Naive B cell (primary cell): ENCODE results near the gene GFPT1. TPM values are rescaled to one million over a fixed set of nuclear protein-coding genes. Genes with fewer than 3 reads are reported as not detected.
A peak's percentile ranks its signal among the peaks of the same experiment; 100 is the strongest.

Experiments used
- ATAC-seq, 2 donors: fragments of 150-1000 bp; cut with Tn5 transposase; 2 replicates each; pipeline ENCODE4 v1.10.0; 2021; ENCODE audit warnings: low read depth in 2 of 2, mild to moderate bottlenecking in 2 of 2, moderate library complexity in 2 of 2
- DNase-seq: peaks from one replicate; pipeline ENCODE4 v3.0.0; 2022
- H3K27ac Mint-ChIP-seq, 6 donors: one replicate each; pipeline ENCODE4 v1.8.0; 2020 to 2022; ENCODE audit warnings: mild to moderate bottlenecking in 6 of 6, mixed read lengths in 6 of 6, moderate library complexity in 5 of 6, inconsistent platforms in 2 of 6
- H3K27me3 Mint-ChIP-seq, 3 donors: one replicate each; pipeline ENCODE4 v1.8.0; 2021 to 2022; ENCODE audit warnings: mixed read lengths in 3 of 3, mild to moderate bottlenecking in 1 of 3
- H3K36me3 Mint-ChIP-seq, 2 donors: one replicate each; pipeline ENCODE4 v1.8.0; 2020 to 2022; ENCODE audit warnings: mixed read lengths in 2 of 2, inconsistent platforms in 1 of 2, mild to moderate bottlenecking in 1 of 2
- H3K4me1 Mint-ChIP-seq, 3 donors: one replicate each; pipeline ENCODE4 v1.8.0; 2020 to 2022; ENCODE audit warnings: mixed read lengths in 3 of 3, inconsistent platforms in 1 of 3, mild to moderate bottlenecking in 1 of 3, moderate library complexity in 1 of 3
- H3K4me3 Mint-ChIP-seq, 8 donors: one replicate each; pipeline ENCODE4 v1.8.0; 2020 to 2022; ENCODE audit warnings: mild to moderate bottlenecking in 8 of 8, mixed read lengths in 8 of 8, moderate library complexity in 8 of 8, inconsistent platforms in 2 of 8
- H3K9me3 Mint-ChIP-seq, 7 donors: one replicate each; pipeline ENCODE4 v1.8.0; 2020 to 2022; ENCODE audit warnings: mixed read lengths in 7 of 7, mild to moderate bottlenecking in 5 of 7, inconsistent platforms in 2 of 7, moderate library complexity in 1 of 7
- polyA plus RNA-seq, 6 donors: library from polyadenylated mRNA; unstranded; fragments of 300-500 nt; fragmentation: Illumina TruSeq; gene quantifications; one replicate each; pipeline ENCODE4 v1.2.3, GENCODE V29; 2021; ENCODE audit warnings: low read depth in 6 of 6

Gene GFPT1
- polyA plus RNA-seq, 6 donors from 2014 or later = 3.1 to 8.8 (median 6.0) TPM

- H3K4me3 Mint-ChIP-seq = peak overlapping the region; percentile 79 to 91 (median 81)
- DNase-seq (no peak), ATAC-seq (no peak)
- peak overlapping the region in 3 of 6 donors; percentile 37 to 47 (median 43) for H3K27ac Mint-ChIP-seq
- H3K36me3 Mint-ChIP-seq = peaks cover 0 to 9% of the 10 kb centered on the region in 2 donors
- H3K4me1 Mint-ChIP-seq = peaks cover 14 to 32% (median 28%) of the 10 kb centered on the region in 3 donors
- peaks cover 9 to 28% (median 18%) of the 10 kb centered on the region in 3 donors for H3K27me3 Mint-ChIP-seq
- H3K9me3 Mint-ChIP-seq = peaks cover 3 to 13% (median 5%) of the 10 kb centered on the region in 7 donors
Measured at GRCh38 chr2:69307579-69308064, 79.4 kb downstream of the GFPT1 start.

- Mint-ChIP-seq H3K27me3 (peaks cover 14 to 32% (median 24%) of the 10 kb centered on the region in 3 donors), H3K27ac (peak overlapping the region in 3 of 6 donors; percentile 37 to 47 (median 43)), H3K4me3 (peak overlapping the region; percentile 79 to 91 (median 81)), H3K4me1 (peaks cover 14 to 32% (median 28%) of the 10 kb centered on the region in 3 donors), H3K36me3 (peaks cover 0 to 8% of the 10 kb centered on the region in 2 donors), H3K9me3 (peaks cover 3 to 12% (median 5%) of the 10 kb centered on the region in 7 donors)
- ATAC-seq = peak; percentile 84 to 85
- peak; percentile 69 for DNase-seq
Measured at GRCh38 chr2:69306822-69307578, 80.0 kb downstream of the GFPT1 start.

DNA sequence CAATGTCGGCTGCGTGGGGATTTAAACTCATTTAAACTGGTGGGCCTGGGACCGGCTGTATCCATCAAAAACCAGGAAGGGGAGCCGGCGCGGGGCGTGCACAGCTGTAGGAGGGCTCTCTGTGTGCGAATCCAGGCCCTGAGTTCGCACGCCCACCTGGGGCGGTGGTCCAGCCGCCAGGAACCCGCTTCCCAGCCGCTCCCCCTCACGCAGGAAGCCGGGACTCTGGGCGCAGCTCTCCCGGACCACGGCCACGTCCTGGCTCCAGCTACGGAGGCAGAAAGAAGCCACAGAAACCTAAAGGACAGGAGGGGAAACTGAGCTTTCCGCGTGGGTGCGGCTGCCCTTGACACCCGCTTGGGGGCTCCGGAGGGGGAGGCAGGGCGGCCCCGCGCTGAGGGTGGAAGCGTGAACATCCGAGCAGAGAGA, 80.6 kb downstream of the GFPT1 start:
- Mint-ChIP-seq H3K4me3 (peak overlapping the region; percentile 79 to 91 (median 81)), H3K4me1 (peaks cover 14 to 32% (median 28%) of the 10 kb centered on the region in 3 donors), H3K27ac (no peak overlapping the region), H3K36me3 (peaks cover 0 to 8% of the 10 kb centered on the region in 2 donors), H3K9me3 (peaks cover 3 to 12% (median 5%) of the 10 kb centered on the region in 7 donors), H3K27me3 (peaks cover 14 to 33% (median 28%) of the 10 kb centered on the region in 3 donors)
- no peak for DNase-seq
- no peak for ATAC-seq

DNA sequence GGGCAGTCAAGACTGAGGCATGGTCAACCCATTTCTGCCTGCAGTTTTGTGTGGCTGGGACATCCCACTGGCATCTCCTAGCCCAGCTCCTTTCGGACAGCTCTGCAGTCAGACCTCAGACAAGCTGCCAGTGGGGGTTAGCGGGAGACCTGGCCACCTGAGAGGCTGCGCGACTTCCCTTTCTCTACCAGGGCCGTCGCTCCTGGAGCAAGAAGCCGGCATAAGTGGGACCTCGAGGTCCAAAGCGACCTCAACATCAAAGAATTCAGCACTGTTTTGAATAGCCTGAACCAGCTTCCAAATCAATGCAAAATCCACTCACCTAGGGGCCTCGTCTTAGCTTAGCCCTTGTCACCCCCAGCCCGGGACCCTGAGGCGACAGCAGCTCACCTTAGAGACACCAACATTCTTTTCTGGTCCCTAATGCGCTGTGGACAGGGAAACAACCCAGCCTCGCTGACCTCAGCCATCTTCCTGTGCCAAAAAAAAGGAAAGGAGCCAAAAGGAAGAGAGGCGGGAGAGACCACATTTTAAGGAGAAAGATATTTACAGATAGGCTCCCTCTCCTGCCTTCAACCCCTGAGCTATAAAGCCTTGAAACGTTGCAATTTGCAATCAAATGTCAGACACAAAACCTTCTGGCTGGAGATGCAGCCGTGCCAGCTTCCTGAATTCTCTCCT, 81.2 kb downstream of the GFPT1 start:
- peaks cover 0 to 8% of the 10 kb centered on the region in 2 donors for H3K36me3 Mint-ChIP-seq
- ATAC-seq (no peak), DNase-seq (no peak)
- H3K4me3 Mint-ChIP-seq = peak overlapping the region; percentile 79 to 91 (median 81)
- H3K4me1 Mint-ChIP-seq = peaks cover 14 to 32% (median 28%) of the 10 kb centered on the region in 3 donors
- H3K27ac Mint-ChIP-seq = peak overlapping the region in 1 of 6 donors; percentile 36
- peaks cover 3 to 12% (median 5%) of the 10 kb centered on the region in 7 donors for H3K9me3 Mint-ChIP-seq
- peaks cover 14 to 33% (median 28%) of the 10 kb centered on the region in 3 donors for H3K27me3 Mint-ChIP-seq

DNA sequence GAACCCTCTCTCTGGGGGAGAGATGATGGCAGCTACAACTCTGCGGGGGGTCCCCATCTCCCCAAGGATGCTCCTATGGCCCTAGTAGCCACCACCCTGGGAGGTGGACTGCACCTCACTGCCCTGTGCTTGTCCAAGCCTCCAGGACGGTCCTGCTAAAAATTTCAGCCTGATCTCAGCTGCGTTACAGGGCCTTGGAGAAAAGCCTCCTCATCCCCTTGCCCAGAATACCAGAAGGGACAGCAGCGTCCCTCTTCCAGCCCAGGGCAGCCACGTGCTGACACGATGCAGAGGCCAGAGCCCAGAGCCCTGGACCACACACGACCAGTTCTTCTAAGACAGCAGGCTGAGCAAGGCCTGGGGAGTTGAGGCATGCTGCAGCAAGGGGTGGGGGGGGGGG, 81.9 kb downstream of the GFPT1 start:
- Mint-ChIP-seq H3K4me1 (peaks cover 14 to 32% (median 28%) of the 10 kb centered on the region in 3 donors), H3K36me3 (peaks cover 0 to 8% of the 10 kb centered on the region in 2 donors), H3K9me3 (peaks cover 3 to 12% (median 5%) of the 10 kb centered on the region in 7 donors), H3K27me3 (peaks cover 14 to 35% (median 28%) of the 10 kb centered on the region in 3 donors), H3K27ac (no peak overlapping the region), H3K4me3 (peak overlapping the region in 3 of 8 donors; percentile 37 to 56 (median 41))
- ATAC-seq (no peak), DNase-seq (no peak)

DNA sequence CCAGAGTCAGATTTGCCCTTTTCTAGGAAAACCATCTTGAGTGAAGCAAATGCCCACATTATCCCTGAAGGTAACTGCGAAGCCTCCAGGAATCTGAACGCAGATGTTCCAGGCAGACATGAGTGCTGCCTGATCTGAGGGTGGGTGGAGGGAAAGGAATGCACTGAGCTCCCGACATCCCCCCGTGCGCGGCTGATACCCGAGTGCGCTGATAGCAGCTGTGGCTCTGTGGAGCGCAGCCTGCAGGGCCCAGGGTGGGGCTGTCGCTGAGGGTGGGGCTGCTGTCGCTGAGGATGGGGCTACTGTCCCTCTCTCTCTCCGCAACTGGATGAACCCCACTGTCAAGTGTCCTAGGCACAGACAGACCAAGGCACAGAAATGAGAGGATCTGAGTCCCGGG, 82.4 kb downstream of the GFPT1 start:
- ATAC-seq (no peak), DNase-seq (no peak)
- H3K27me3 Mint-ChIP-seq = peaks cover 14 to 40% (median 28%) of the 10 kb centered on the region in 3 donors
- H3K27ac Mint-ChIP-seq = no peak overlapping the region
- peaks cover 0 to 8% of the 10 kb centered on the region in 2 donors for H3K36me3 Mint-ChIP-seq
- peaks cover 10 to 27% (median 24%) of the 10 kb centered on the region in 3 donors for H3K4me1 Mint-ChIP-seq
- peaks cover 3 to 12% (median 5%) of the 10 kb centered on the region in 7 donors for H3K9me3 Mint-ChIP-seq
- H3K4me3 Mint-ChIP-seq = peak overlapping the region in 1 of 8 donors; percentile 77

DNA sequence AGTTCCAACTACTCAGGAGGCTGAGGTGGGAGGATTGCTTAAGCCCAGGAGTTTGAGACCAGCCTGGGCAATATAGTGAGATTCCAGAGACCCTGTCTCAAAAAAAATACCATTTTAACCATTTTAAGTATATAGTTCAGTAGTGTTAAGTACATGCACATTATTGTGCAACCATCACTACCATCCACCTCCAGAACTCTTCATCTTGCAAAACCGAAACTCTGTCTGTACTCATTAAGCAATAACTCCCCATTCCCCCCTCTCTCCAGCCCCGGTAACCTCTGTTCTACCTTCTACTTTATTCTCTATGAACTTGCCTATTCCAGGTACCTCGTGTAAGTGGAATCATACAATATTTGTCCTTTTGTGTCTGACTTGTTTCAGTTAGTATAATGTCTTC, 86.4 kb downstream of the GFPT1 start:
- Mint-ChIP-seq H3K36me3 (peaks cover 0 to 8% of the 10 kb centered on the region in 2 donors), H3K27ac (no peak overlapping the region), H3K27me3 (peaks cover 9 to 32% (median 28%) of the 10 kb centered on the region in 3 donors), H3K9me3 (peaks cover 3 to 12% (median 5%) of the 10 kb centered on the region in 7 donors), H3K4me1 (no peaks in the 10 kb centered on the region), H3K4me3 (no peak overlapping the region)
- ATAC-seq = no peak
- DNase-seq = no peak

GRCh38 chr2:69299772-69300516, 87.1 kb downstream of the GFPT1 start:
- peaks cover 9 to 28% (median 28%) of the 10 kb centered on the region in 3 donors for H3K27me3 Mint-ChIP-seq
- DNase-seq (no peak), ATAC-seq (no peak)
- no peak overlapping the region for H3K4me3 Mint-ChIP-seq
- H3K9me3 Mint-ChIP-seq = peaks cover 3 to 12% (median 5%) of the 10 kb centered on the region in 7 donors
- H3K27ac Mint-ChIP-seq = no peak overlapping the region
- no peaks in the 10 kb centered on the region for H3K4me1 Mint-ChIP-seq
- H3K36me3 Mint-ChIP-seq = peaks cover 0 to 8% of the 10 kb centered on the region in 2 donors

DNA sequence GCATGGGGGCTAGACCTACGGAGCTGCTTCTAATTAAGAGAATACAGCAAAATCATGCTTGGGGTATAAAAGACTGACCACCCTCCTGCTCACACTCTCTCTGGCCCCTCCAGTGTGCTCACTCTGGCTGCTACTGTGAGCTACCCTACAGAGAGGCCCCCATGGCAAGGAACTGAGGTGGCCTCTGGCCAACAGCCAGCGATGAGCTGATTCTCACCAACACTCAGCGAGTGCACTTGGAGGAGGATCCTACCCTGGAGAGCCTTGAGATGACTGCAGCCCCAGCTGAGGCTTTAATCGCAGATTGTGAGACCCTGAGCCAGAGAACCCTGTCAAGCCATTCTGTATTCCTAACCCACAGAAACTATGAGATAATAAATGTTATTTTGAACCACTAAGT, 88.2 kb downstream of the GFPT1 start:
- H3K4me3 Mint-ChIP-seq = no peak overlapping the region
- peaks cover 0 to 7% (median 2%) of the 10 kb centered on the region in 7 donors for H3K9me3 Mint-ChIP-seq
- H3K27ac Mint-ChIP-seq = no peak overlapping the region
- H3K36me3 Mint-ChIP-seq = peaks cover 0 to 1% of the 10 kb centered on the region in 2 donors
- H3K4me1 Mint-ChIP-seq = no peaks in the 10 kb centered on the region
- no peak for DNase-seq
- H3K27me3 Mint-ChIP-seq = peaks cover 9 to 24% (median 18%) of the 10 kb centered on the region in 3 donors
- ATAC-seq = no peak

DNA sequence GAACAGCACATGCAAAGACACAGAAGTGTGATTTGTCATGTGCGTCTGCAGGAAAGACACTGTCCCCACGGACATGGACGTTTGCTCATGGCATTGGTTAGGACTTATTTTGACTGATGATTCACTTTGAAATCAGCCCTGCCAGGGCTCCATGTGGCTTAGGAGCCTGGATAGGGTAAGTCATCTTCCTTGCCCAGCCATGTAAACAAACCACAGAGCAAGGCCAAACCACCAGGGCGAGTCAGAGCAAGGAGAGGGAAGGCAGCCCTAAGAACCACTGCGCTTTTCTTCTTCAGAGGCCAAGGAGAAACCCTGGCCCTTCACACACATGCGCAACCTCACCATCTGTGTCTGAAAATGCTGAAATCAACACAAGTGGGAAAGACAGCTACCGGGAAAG, 88.8 kb downstream of the GFPT1 start:
- H3K4me3 Mint-ChIP-seq = no peak overlapping the region
- peaks cover 9 to 24% (median 17%) of the 10 kb centered on the region in 3 donors for H3K27me3 Mint-ChIP-seq
- ATAC-seq = no peak
- peak overlapping the region in 1 of 6 donors; percentile 1 for H3K27ac Mint-ChIP-seq
- no peak for DNase-seq
- no peaks in the 10 kb centered on the region for H3K36me3 Mint-ChIP-seq
- peaks cover 0 to 4% (median 0%) of the 10 kb centered on the region in 7 donors for H3K9me3 Mint-ChIP-seq
- no peaks in the 10 kb centered on the region for H3K4me1 Mint-ChIP-seq

GRCh38 chr2:69297216-69297615, 89.8 kb downstream of the GFPT1 start:
- Mint-ChIP-seq H3K4me3 (no peak overlapping the region), H3K9me3 (no peaks in the 10 kb centered on the region), H3K36me3 (no peaks in the 10 kb centered on the region), H3K27me3 (peaks cover 2 to 14% (median 10%) of the 10 kb centered on the region in 3 donors), H3K4me1 (no peaks in the 10 kb centered on the region), H3K27ac (peak overlapping the region in 2 of 6 donors; percentile 16 to 59)
- DNase-seq = no peak
- ATAC-seq = no peak

- Mint-ChIP-seq H3K27me3 (peaks cover 0 to 8% (median 6%) of the 10 kb centered on the region in 3 donors), H3K27ac (no peak overlapping the region), H3K4me1 (no peaks in the 10 kb centered on the region), H3K36me3 (no peaks in the 10 kb centered on the region), H3K4me3 (no peak overlapping the region), H3K9me3 (no peaks in the 10 kb centered on the region)
- ATAC-seq = no peak
- no peak for DNase-seq
Measured at GRCh38 chr2:69296421-69296820, 90.6 kb downstream of the GFPT1 start.
